ENCODE measurements around the gene SH2D1A.

The SH2D1A gene

GRCh38 chrX:124413244-124413643 lies 66.9 kb downstream of the SH2D1A start:
- no peaks in the 10 kb centered on the region for H3K36me3 ChIP-seq
- peaks cover 14% of the 10 kb centered on the region for H3K4me1 ChIP-seq
- no peak overlapping the region for H3K4me3 ChIP-seq
- no peak overlapping the region for H3K9ac ChIP-seq
- TF ChIP-seq Cebpa-rat (IDR thresholded peaks at IDR 0.05), result no peak
- H4K20me1 ChIP-seq, result peaks cover 6% of the 10 kb centered on the region; the same call in 1 of the 2 replicates
- peaks cover 76% of the 10 kb centered on the region for H3K27me3 ChIP-seq
- H3K27ac ChIP-seq, result no peak overlapping the region
- no peak overlapping the region for H3K4me2 ChIP-seq
- H3K9me3 ChIP-seq, result no peaks in the 10 kb centered on the region

GRCh38 chrX:124414281-124414680 lies 67.9 kb downstream of the SH2D1A start:
- Histone ChIP-seq H3K9me3 (no peaks in the 10 kb centered on the region), H4K20me1 (peaks cover 6% of the 10 kb centered on the region; the same call in 1 of the 2 replicates), H3K9ac (no peak overlapping the region), H3K4me2 (no peak overlapping the region), H3K27ac (no peak overlapping the region), H3K4me3 (no peak overlapping the region), H3K27me3 (peaks cover 86% of the 10 kb centered on the region), H3K36me3 (no peaks in the 10 kb centered on the region), H3K4me1 (peaks cover 14% of the 10 kb centered on the region)
- no peak for TF ChIP-seq Cebpa-rat (IDR thresholded peaks at IDR 0.05)

- peaks cover 14% of the 10 kb centered on the region for H3K4me1 ChIP-seq
- H3K9me3 ChIP-seq, result no peaks in the 10 kb centered on the region
- H3K4me3 ChIP-seq, result no peak overlapping the region
- H4K20me1 ChIP-seq, result peaks cover 6% of the 10 kb centered on the region; the same call in 1 of the 2 replicates
- no peak for TF ChIP-seq Cebpa-rat (IDR thresholded peaks at IDR 0.05)
- H3K27ac ChIP-seq, result no peak overlapping the region
- no peak overlapping the region for H3K4me2 ChIP-seq
- no peaks in the 10 kb centered on the region for H3K36me3 ChIP-seq
- peaks cover 96% of the 10 kb centered on the region for H3K27me3 ChIP-seq
- H3K9ac ChIP-seq, result no peak overlapping the region
These were observed 68.9 kb downstream of the SH2D1A start for GRCh38 chrX:124415115-124415800.

GRCh38 chrX:124421898-124422655 lies 75.7 kb downstream of the SH2D1A start:
- TF ChIP-seq Cebpa-rat (IDR thresholded peaks at IDR 0.05), result no peak
- no peaks in the 10 kb centered on the region for H4K20me1 ChIP-seq
- H3K9me3 ChIP-seq, result peaks cover 8% of the 10 kb centered on the region; the same call in 1 of the 2 replicates
- peaks cover 9% of the 10 kb centered on the region for H3K4me1 ChIP-seq
- no peak overlapping the region for H3K4me3 ChIP-seq
- H3K4me2 ChIP-seq, result no peak overlapping the region
- no peak overlapping the region for H3K9ac ChIP-seq
- H3K36me3 ChIP-seq, result no peaks in the 10 kb centered on the region
- no peak overlapping the region for H3K27ac ChIP-seq
- H3K27me3 ChIP-seq, result peaks cover 93% of the 10 kb centered on the region

All from BLaER1 (cell line).